ENCODE data around the gene SMARCAD1. TPM values are rescaled to one million over a fixed set of nuclear protein-coding genes. Genes with fewer than 3 reads are reported as not detected.

The SMARCAD1 gene
- total RNA-seq, 1 donor from 2014 or later: 24.4 TPM

GRCh38 chr4:94168321-94168720 is 39.3 kb upstream of the SMARCAD1 start:
- H3K36me3 Mint-ChIP-seq (ENCODE audit: low read depth): no peaks in the 10 kb centered on the region
- no peak overlapping the region for H3K27ac Mint-ChIP-seq (ENCODE audit: unreplicated experiment)
- no peak for DNase-seq (ENCODE audit: low spot score)
- no peak for TF ChIP-seq CTCF (IDR thresholded peaks at IDR 0.05)
- H3K4me1 Mint-ChIP-seq (ENCODE audit: low read depth): peaks cover 3% of the 10 kb centered on the region
- H3K9me3 Mint-ChIP-seq (ENCODE audit: low read depth): peaks cover 6% of the 10 kb centered on the region
- no peak overlapping the region for H3K4me3 Mint-ChIP-seq (ENCODE audit: unreplicated experiment)
- H3K27me3 Mint-ChIP-seq (ENCODE audit: low read depth): no peaks in the 10 kb centered on the region

- Mint-ChIP-seq H3K9me3 (ENCODE audit: low read depth) (peaks cover 6% of the 10 kb centered on the region), H3K27me3 (ENCODE audit: low read depth) (no peaks in the 10 kb centered on the region), H3K36me3 (ENCODE audit: low read depth) (no peaks in the 10 kb centered on the region), H3K4me1 (ENCODE audit: low read depth) (peaks cover 3% of the 10 kb centered on the region), H3K27ac (ENCODE audit: unreplicated experiment) (no peak overlapping the region), H3K4me3 (ENCODE audit: unreplicated experiment) (no peak overlapping the region)
- no peak for TF ChIP-seq CTCF (IDR thresholded peaks at IDR 0.05)
- no peak for DNase-seq (ENCODE audit: low spot score)
These were observed 37.8 kb upstream of the SMARCAD1 start for GRCh38 chr4:94169803-94170372.

- Mint-ChIP-seq H3K4me3 (ENCODE audit: unreplicated experiment) (no peak overlapping the region), H3K27ac (ENCODE audit: unreplicated experiment) (no peak overlapping the region), H3K4me1 (ENCODE audit: low read depth) (peaks cover 3% of the 10 kb centered on the region), H3K27me3 (ENCODE audit: low read depth) (no peaks in the 10 kb centered on the region), H3K9me3 (ENCODE audit: low read depth) (peaks cover 6% of the 10 kb centered on the region), H3K36me3 (ENCODE audit: low read depth) (no peaks in the 10 kb centered on the region)
- DNase-seq (ENCODE audit: low spot score): no peak
- TF ChIP-seq CTCF (IDR thresholded peaks at IDR 0.05): peak; percentile 68
These were observed 36.0 kb upstream of the SMARCAD1 start for GRCh38 chr4:94171616-94172015.

- peaks cover 2% of the 10 kb centered on the region for H3K36me3 Mint-ChIP-seq (ENCODE audit: low read depth)
- peaks cover 11% of the 10 kb centered on the region for H3K27me3 Mint-ChIP-seq (ENCODE audit: low read depth)
- H3K4me3 Mint-ChIP-seq (ENCODE audit: unreplicated experiment): no peak overlapping the region
- H3K27ac Mint-ChIP-seq (ENCODE audit: unreplicated experiment): no peak overlapping the region
- H3K9me3 Mint-ChIP-seq (ENCODE audit: low read depth): peaks cover 3% of the 10 kb centered on the region
- TF ChIP-seq CTCF (IDR thresholded peaks at IDR 0.05): no peak
- H3K4me1 Mint-ChIP-seq (ENCODE audit: low read depth): no peaks in the 10 kb centered on the region
- no peak for DNase-seq (ENCODE audit: low spot score)
These were observed 32.0 kb upstream of the SMARCAD1 start for GRCh38 chr4:94175553-94176261.

GRCh38 chr4:94177822-94178221 is 29.8 kb upstream of the SMARCAD1 start:
- Mint-ChIP-seq H3K27me3 (ENCODE audit: low read depth) (peaks cover 19% of the 10 kb centered on the region), H3K9me3 (ENCODE audit: low read depth) (no peaks in the 10 kb centered on the region), H3K27ac (ENCODE audit: unreplicated experiment) (no peak overlapping the region), H3K4me1 (ENCODE audit: low read depth) (no peaks in the 10 kb centered on the region), H3K4me3 (ENCODE audit: unreplicated experiment) (no peak overlapping the region), H3K36me3 (ENCODE audit: low read depth) (peaks cover 2% of the 10 kb centered on the region)
- no peak for DNase-seq (ENCODE audit: low spot score)
- no peak for TF ChIP-seq CTCF (IDR thresholded peaks at IDR 0.05)
